ENCODE measurements around the gene PDS5B. TPM values are rescaled to one million over a fixed set of nuclear protein-coding genes. Genes with fewer than 3 reads are reported as not detected.
A peak's percentile ranks its signal among the peaks of the same experiment; 100 is the strongest.

The PDS5B gene
- total and polyA plus RNA-seq, 9 of the 15 experiments (the other 6 are each of a cell fraction or from before 2014, with no cell fraction given) = 6.2 to 23.7 (median 13.1) TPM

- no peaks in the 10 kb centered on the region for H3K36me3 ChIP-seq (ENCODE audit: control insufficient read depth, insufficient read depth, low read length)
- 4% methylated on average over 7 of the region's 8 CpGs for WGBS (ENCODE audit: insufficient coverage, low coverage, missing lambda C conversion rate)
- intact Hi-C loops (cut with micrococcal nuclease) (no loop called here), in situ Hi-C loops (cut with MboI) (no loop called here)
- no peaks in the 10 kb centered on the region for H3K27me3 ChIP-seq (ENCODE audit: control insufficient read depth in 2 of 2, insufficient read depth in 2 of 2, low read length in 2 of 2)
- H3K9ac ChIP-seq (ENCODE audit: insufficient read depth in 1 of 2, low read depth in 2 of 2, low read length in 2 of 2) = no peak overlapping the region
- no peaks in the 10 kb centered on the region; a peak in 1 of 5 replicates for H3K4me1 ChIP-seq (replicated peaks in 1 of 2; ENCODE audit: control insufficient read depth in 2 of 2, insufficient read depth in 2 of 2, low read length in 2 of 2)
- no peak overlapping the region for H3K4me2 ChIP-seq (ENCODE audit: insufficient read depth, low read length)
- CTCF ChIA-PET (ENCODE audit: low intra/inter-chr PET ratio) = no interaction called here
- no peaks in the 10 kb centered on the region for H3K79me2 ChIP-seq (ENCODE audit: control insufficient read depth, insufficient read depth, low read length)
- ATAC-seq (peak; percentile 50), FAIRE-seq (no peak), DNase-seq (ENCODE audit: extremely low read depth in 1 of 4, low spot score in 3 of 4) (no peak)
- no peaks in the 10 kb centered on the region for H3K9me3 ChIP-seq (replicated peaks; ENCODE audit: control insufficient read depth, insufficient read depth, low read depth, low read length)
- TF ChIP-seq MAFG (tag; conservative IDR thresholded peaks at IDR 0.05) (no peak), SPI1 (IDR thresholded peaks at IDR 0.05; ENCODE audit: borderline replicate concordance, low read depth, low read length) (peak; percentile 49; the same call in 1 of the 2 replicates), TCF7 (IDR thresholded peaks at IDR 0.05; ENCODE audit: borderline replicate concordance) (no peak), SNRNP70 (optimal IDR thresholded peaks at IDR 0.05; ENCODE audit: low read depth, low read length) (no peak), FOXM1 (IDR thresholded peaks at IDR 0.05; ENCODE audit: low read depth) (no peak), FOXM1 (CRISPR knock-in tag; IDR thresholded peaks at IDR 0.05; ENCODE audit: low read depth) (no peak), PBX2 (CRISPR knock-in tag; IDR thresholded peaks at IDR 0.05; ENCODE audit: low read depth) (no peak), PBX2 (tag; conservative IDR thresholded peaks at IDR 0.05; ENCODE audit: low read depth) (no peak)
- H2AFZ ChIP-seq (ENCODE audit: low read depth, low read length) = no peak overlapping the region
- POLR2A ChIA-PET = no interaction called here
- H3K4me3 ChIP-seq = no peak overlapping the region
- H4K20me1 ChIP-seq (replicated peaks; ENCODE audit: control insufficient read depth, insufficient read depth, low read length) = no peaks in the 10 kb centered on the region
- H3K27ac ChIP-seq (ENCODE audit: extremely low read depth, low read depth, low read length) = no peak overlapping the region
- no TSS peak for BruUV-seq (replicated peaks)
- no peaks in the 10 kb centered on the region for H3K9me1 ChIP-seq (ENCODE audit: control insufficient read depth, insufficient read depth, low read length)
These were observed 205.4 kb downstream of the PDS5B start for GRCh38 chr13:32791545-32792172.
